Measurements from ENCODE around the gene OLFM1. TPM values are rescaled to one million over a fixed set of nuclear protein-coding genes. Genes with fewer than 3 reads are reported as not detected.

Gene OLFM1
- total RNA-seq, 1 experiment from 2014 or later = 3.5 TPM

- Histone ChIP-seq H3K9me2 (ENCODE audit: insufficient read depth) (no peaks in the 10 kb centered on the region), H3K79me2 (ENCODE audit: insufficient read depth, low read length) (no peaks in the 10 kb centered on the region), H3K4me3 (replicated peaks in 1 of 2; ENCODE audit: low read depth in 1 of 2, low read length in 2 of 2) (no peak overlapping the region), H4K20me1 (ENCODE audit: insufficient read depth) (no peaks in the 10 kb centered on the region), H3K27me3 (ENCODE audit: insufficient read depth, low read length) (no peaks in the 10 kb centered on the region), H3K9me3 (ENCODE audit: control insufficient read depth in 1 of 2, insufficient read depth in 1 of 2, low read depth in 1 of 2, low read length in 2 of 2) (no peaks in the 10 kb centered on the region), H3K9ac (ENCODE audit: low read length) (no peak overlapping the region), H3K36me3 (ENCODE audit: control insufficient read depth in 1 of 2, insufficient read depth in 2 of 2, low read length in 2 of 2) (no peaks in the 10 kb centered on the region), H3K4me2 (ENCODE audit: low read length) (no peak overlapping the region), H2AFZ (ENCODE audit: low read depth, low read length, poor library complexity, severe bottlenecking) (no peak overlapping the region), H3K4me1 (ENCODE audit: control insufficient read depth in 1 of 2, insufficient read depth in 2 of 2, low read length in 2 of 2) (peaks cover 0 to 13% of the 10 kb centered on the region in 2 experiments; a peak in 2 of 4 replicates), H3K27ac (ENCODE audit: low read depth, low read length) (no peak overlapping the region)
- ChIA-PET POLR2A (no interaction called here), CTCF (no interaction called here), RAD21 (ENCODE audit: low non-redundant PET in 1 of 2, low total read pairs in 2 of 2, uncharacterized antibody in 2 of 2, unreplicated experiment in 2 of 2) (no interaction called here)
- DNase-seq (ENCODE audit: low read depth, low spot score) = no peak
- ATAC-seq = no peak
- no TSS peak for BruUV-seq (replicated peaks)
- TF ChIP-seq CBX3 (IDR thresholded peaks at IDR 0.05; ENCODE audit: low read depth) (no peak), SRF (IDR thresholded peaks at IDR 0.05; ENCODE audit: low read depth) (no peak), EZH2 (IDR thresholded peaks at IDR 0.05) (no peak), RAD21 (IDR thresholded peaks at IDR 0.05; ENCODE audit: low read depth) (no peak), CEBPB (IDR thresholded peaks at IDR 0.05; ENCODE audit: low read depth) (no peak), EZH2phosphoT487 (IDR thresholded peaks at IDR 0.05; ENCODE audit: borderline replicate concordance) (no peak), REST (IDR thresholded peaks at IDR 0.05; ENCODE audit: low read depth) (no peak), YY1 (IDR thresholded peaks at IDR 0.05; ENCODE audit: extremely low read depth, insufficient replicate concordance, low read depth, low read length) (no peak), SIN3A (IDR thresholded peaks at IDR 0.05; ENCODE audit: low read depth) (no peak), EGR1 (IDR thresholded peaks at IDR 0.05; ENCODE audit: low read depth) (no peak), FOSL1 (IDR thresholded peaks at IDR 0.05; ENCODE audit: low read depth) (no peak), POLR2AphosphoS5 (IDR thresholded peaks at IDR 0.05; ENCODE audit: low read depth, low read length) (no peak), JUND (IDR thresholded peaks at IDR 0.05) (no peak)
- TF ChIP-seq, protein P1, sequence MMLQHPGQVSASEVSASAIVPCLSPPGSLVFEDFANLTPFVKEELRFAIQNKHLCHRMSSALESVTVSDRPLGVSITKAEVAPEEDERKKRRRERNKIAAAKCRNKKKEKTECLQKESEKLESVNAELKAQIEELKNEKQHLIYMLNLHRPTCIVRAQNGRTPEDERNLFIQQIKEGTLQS (IDR thresholded peaks at IDR 0.05) = no peak
- TF ChIP-seq, protein P2, sequence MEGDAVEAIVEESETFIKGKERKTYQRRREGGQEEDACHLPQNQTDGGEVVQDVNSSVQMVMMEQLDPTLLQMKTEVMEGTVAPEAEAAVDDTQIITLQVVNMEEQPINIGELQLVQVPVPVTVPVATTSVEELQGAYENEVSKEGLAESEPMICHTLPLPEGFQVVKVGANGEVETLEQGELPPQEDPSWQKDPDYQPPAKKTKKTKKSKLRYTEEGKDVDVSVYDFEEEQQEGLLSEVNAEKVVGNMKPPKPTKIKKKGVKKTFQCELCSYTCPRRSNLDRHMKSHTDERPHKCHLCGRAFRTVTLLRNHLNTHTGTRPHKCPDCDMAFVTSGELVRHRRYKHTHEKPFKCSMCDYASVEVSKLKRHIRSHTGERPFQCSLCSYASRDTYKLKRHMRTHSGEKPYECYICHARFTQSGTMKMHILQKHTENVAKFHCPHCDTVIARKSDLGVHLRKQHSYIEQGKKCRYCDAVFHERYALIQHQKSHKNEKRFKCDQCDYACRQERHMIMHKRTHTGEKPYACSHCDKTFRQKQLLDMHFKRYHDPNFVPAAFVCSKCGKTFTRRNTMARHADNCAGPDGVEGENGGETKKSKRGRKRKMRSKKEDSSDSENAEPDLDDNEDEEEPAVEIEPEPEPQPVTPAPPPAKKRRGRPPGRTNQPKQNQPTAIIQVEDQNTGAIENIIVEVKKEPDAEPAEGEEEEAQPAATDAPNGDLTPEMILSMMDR (IDR thresholded peaks at IDR 0.05 in 2 of 3, conservative IDR thresholded peaks at IDR 0.05 in 1 of 3; ENCODE audit: borderline replicate concordance in 1 of 3, insufficient read depth in 1 of 3, low read depth in 2 of 3, low read length in 2 of 3) = no peak
- intact Hi-C loops (cut with micrococcal nuclease) = no loop called here
Observed at GRCh38 chr9:135122316-135122715, 34.8 kb downstream of the OLFM1 start.
